Measurements from ENCODE around the gene HLA-DOB. TPM values are rescaled to one million over a fixed set of nuclear protein-coding genes. Genes with fewer than 3 reads are reported as not detected.

HLA-DOB gene
- total and polyA plus RNA-seq, 2 of the 13 experiments (the other 11 are each of a cell fraction or from before 2014, with no cell fraction given), result not detected

DNA sequence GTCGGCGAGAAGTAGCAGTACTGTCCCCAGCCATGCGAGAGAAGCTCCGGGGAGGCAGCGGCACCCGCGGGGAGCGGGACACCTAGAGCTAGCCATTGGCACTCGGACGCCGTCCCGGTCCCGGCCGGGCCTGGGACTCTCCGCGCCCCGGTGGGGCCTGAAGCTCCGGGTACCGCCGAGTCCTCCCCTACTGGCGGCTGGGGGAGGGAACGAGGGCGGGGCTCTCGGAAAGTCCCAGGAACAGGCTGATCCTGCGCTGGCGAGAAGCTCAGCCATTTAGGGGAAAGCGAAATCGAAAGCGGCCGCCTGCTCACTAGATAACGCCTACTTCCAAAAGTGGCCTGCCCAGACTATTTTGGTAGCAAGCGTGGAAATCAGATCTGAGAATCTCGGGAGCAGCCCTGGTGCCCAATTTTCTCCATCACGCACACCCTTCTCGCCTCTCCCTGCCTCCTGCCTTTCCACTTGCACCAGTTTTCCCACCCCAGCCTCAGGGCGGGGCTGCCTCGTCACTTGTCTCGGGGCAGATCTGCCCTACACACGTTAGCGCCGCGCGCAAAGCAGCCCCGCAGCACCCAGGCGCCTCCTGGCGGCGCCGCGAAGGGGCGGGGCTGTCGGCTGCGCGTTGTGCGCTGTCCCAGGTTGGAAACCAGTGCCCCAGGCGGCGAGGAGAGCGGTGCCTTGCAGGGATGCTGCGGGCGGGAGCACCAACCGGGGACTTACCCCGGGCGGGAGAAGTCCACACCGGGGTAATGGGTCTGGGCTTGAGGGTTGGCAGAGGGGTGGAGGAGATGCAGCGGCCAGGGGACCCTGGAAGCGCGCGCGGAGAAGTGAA lies 37.0 kb upstream of the HLA-DOB start, which contains the start of the genes PSMB9 and TAP1 (continued):
- TF ChIP-seq RERE (CRISPR knock-in tag; IDR thresholded peaks at IDR 0.05; ENCODE audit: low read depth) (no peak), PRDM10 (CRISPR knock-in tag; IDR thresholded peaks at IDR 0.05; ENCODE audit: low read depth) (no peak), REL (CRISPR knock-in tag; conservative IDR thresholded peaks at IDR 0.05) (no peak), GTF2F1 (IDR thresholded peaks at IDR 0.05; ENCODE audit: low read length) (no peak), ZNF646 (CRISPR knock-in tag; IDR thresholded peaks at IDR 0.05) (0 out of 2 replicates have a peak, but pooled peaks have one; percentile 32), SMYD3 (CRISPR knock-in tag; IDR thresholded peaks at IDR 0.05) (peak; percentile 39; the same call in 1 of the 2 replicates), POGZ (CRISPR knock-in tag; IDR thresholded peaks at IDR 0.05) (peak; percentile 74), ZNF616 (CRISPR knock-in tag; IDR thresholded peaks at IDR 0.05; ENCODE audit: low read depth) (no peak), SYNCRIP (IDR thresholded peaks at IDR 0.05; ENCODE audit: insufficient read depth, low read depth, low read length) (no peak)
- TF ChIP-seq, protein P1, sequence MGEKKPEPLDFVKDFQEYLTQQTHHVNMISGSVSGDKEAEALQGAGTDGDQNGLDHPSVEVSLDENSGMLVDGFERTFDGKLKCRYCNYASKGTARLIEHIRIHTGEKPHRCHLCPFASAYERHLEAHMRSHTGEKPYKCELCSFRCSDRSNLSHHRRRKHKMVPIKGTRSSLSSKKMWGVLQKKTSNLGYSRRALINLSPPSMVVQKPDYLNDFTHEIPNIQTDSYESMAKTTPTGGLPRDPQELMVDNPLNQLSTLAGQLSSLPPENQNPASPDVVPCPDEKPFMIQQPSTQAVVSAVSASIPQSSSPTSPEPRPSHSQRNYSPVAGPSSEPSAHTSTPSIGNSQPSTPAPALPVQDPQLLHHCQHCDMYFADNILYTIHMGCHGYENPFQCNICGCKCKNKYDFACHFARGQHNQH (CRISPR knock-in tag; IDR thresholded peaks at IDR 0.05), result peak; percentile 62; the same call in 1 of the 2 replicates

Measured in HepG2 (cell line).